ENCODE measurements around the gene SLC26A8.
"Not testable (repeated sequence)": the region's sequence is repeated elsewhere in the genome, so short reads cannot be mapped to it uniquely, and the experiment has no call there.

Gene SLC26A8

GRCh38 chr6:36050947-36051710 is 26.7 kb upstream of the SLC26A8 start:
- DNase-seq (ENCODE audit: low spot score) = no peak

GRCh38 chr6:36050305-36050704 is 25.9 kb upstream of the SLC26A8 start:
- DNase-seq (ENCODE audit: low spot score) = no peak

GRCh38 chr6:36049582-36049981 is 25.1 kb upstream of the SLC26A8 start:
- no peak for DNase-seq (ENCODE audit: low spot score)

GRCh38 chr6:36042618-36043260 is 18.3 kb upstream of the SLC26A8 start:
- DNase-seq (ENCODE audit: low spot score) = no peak

- no peak for DNase-seq (ENCODE audit: low spot score)
Observed at GRCh38 chr6:36040958-36041357, 16.5 kb upstream of the SLC26A8 start.

- DNase-seq (ENCODE audit: low spot score) = no peak
Observed at GRCh38 chr6:36039112-36039511, 14.7 kb upstream of the SLC26A8 start.

- no peak for DNase-seq (ENCODE audit: low spot score)
Observed at GRCh38 chr6:36038120-36038876, 13.9 kb upstream of the SLC26A8 start.

- no peak for DNase-seq (ENCODE audit: low spot score)
Observed at GRCh38 chr6:36035225-36035624, 10.8 kb upstream of the SLC26A8 start.

- no peak for DNase-seq (ENCODE audit: low spot score)
Observed at GRCh38 chr6:36034441-36034840, 10.0 kb upstream of the SLC26A8 start.

GRCh38 chr6:36033935-36034334 is 9.5 kb upstream of the SLC26A8 start:
- peak; percentile 36 for DNase-seq (ENCODE audit: low spot score)

GRCh38 chr6:36033144-36033543 is 8.7 kb upstream of the SLC26A8 start:
- not testable (repeated sequence) for DNase-seq (ENCODE audit: low spot score)

GRCh38 chr6:36032261-36032660 is 7.8 kb upstream of the SLC26A8 start:
- no peak for DNase-seq (ENCODE audit: low spot score)

- DNase-seq (ENCODE audit: low spot score) = peak; percentile 43
Observed at GRCh38 chr6:36029464-36029863, 5.0 kb upstream of the SLC26A8 start.

- DNase-seq (ENCODE audit: low spot score) = peak; percentile 77
Observed at GRCh38 chr6:36028877-36029324, 4.5 kb upstream of the SLC26A8 start.

- peak; percentile 67 for DNase-seq (ENCODE audit: low spot score)
Observed at GRCh38 chr6:36028088-36028876, 3.8 kb upstream of the SLC26A8 start.

- DNase-seq (ENCODE audit: low spot score) = peak; percentile 100
Observed at GRCh38 chr6:36027501-36028087, 3.2 kb upstream of the SLC26A8 start, which contains the start of gene MAPK14. TSS of gene MAPK14 (plus strand) at chr6:36027808. CDS start at chr6:36028158, 350 bp downstream.

GRCh38 chr6:36025932-36026327 is 1.5 kb upstream of the SLC26A8 start:
- DNase-seq (ENCODE audit: low spot score) = no peak

- DNase-seq (ENCODE audit: low spot score) = no peak
Observed at GRCh38 chr6:36025260-36025931, 955 bp upstream of the SLC26A8 start.

GRCh38 chr6:36020154-36020553 is 4.3 kb downstream of the SLC26A8 start:
- no peak for DNase-seq (ENCODE audit: low spot score)

GRCh38 chr6:36019167-36019566 is 5.3 kb downstream of the SLC26A8 start:
- DNase-seq (ENCODE audit: low spot score) = no peak

GRCh38 chr6:36018339-36018738 is 6.1 kb downstream of the SLC26A8 start:
- DNase-seq (ENCODE audit: low spot score) = no peak

Measured in hematopoietic multipotent progenitor cell treated with erythropoietin and hydrocortisone succinate and interleukin-3 and kit ligand, for 17 days (in vitro differentiated cells).